GM12878 (cell line): Measurements from ENCODE around the gene C1QTNF9. TPM values are rescaled to one million over a fixed set of nuclear protein-coding genes. Genes with fewer than 3 reads are reported as not detected.
A peak's percentile ranks its signal among the peaks of the same experiment; 100 is the strongest.

Source experiments
- ATAC-seq: fragments of 200-7000 bp; cut with Tn5 transposase; 3 replicates; pipeline ENCODE4 v1.9.1; 2020; ENCODE audit warnings: mild to moderate bottlenecking, moderate library complexity
- BruUV-seq: library from RNA; stranded (reverse); fragments of 400-500 nt; replicated peaks from 2 replicates; lab custom pipeline; 2021; lab: Mats Ljungman, UMichigan
- CTCF ChIA-PET: fragments of 300-600 bp; sonication (Branson Sonifier 250); formaldehyde crosslinking; extraction: SDS; loops from one replicate; lab custom pipeline; 2021; ENCODE audit warnings: inconsistent platforms; lab: Yijun Ruan, JAX
- POLR2A ChIA-PET: fragments of 350-600 bp; formaldehyde crosslinking; extraction: SDS; loops from one replicate; lab custom pipeline; 2021; ENCODE audit warnings: inconsistent platforms; lab: Charles Lee
- RAD21 ChIA-PET: fragments of 300-600 bp; sonication (Branson Sonifier 250); formaldehyde crosslinking; loops from one replicate; lab custom pipeline; 2023; ENCODE audit warnings: antibody characterized with exemption; ENCODE audit not compliant: unreplicated experiment; lab: Charles Lee
- SMC1A ChIA-PET: fragments of 300-600 bp; sonication (Branson Sonifier 250); formaldehyde crosslinking; loops from one replicate; lab custom pipeline; 2023; ENCODE audit not compliant: unreplicated experiment, uncharacterized antibody; lab: Charles Lee
- DNase-seq: peaks from one replicate; pipeline ENCODE4 v3.0.0-alpha.2; 2011; ENCODE audit warnings: low read depth, low spot score
- FAIRE-seq: peaks from 3 replicates; lab custom pipeline; 2011; peaks lifted over from hg19 to GRCh38; lab: Jason Lieb, UNC
- H2AFZ ChIP-seq: 2 replicates; pipeline ENCODE4 v1.6.0; 2011; ENCODE audit warnings: low read depth, low read length, control low read depth; ENCODE audit not compliant: control insufficient read depth
- H3K27ac ChIP-seq: 2 replicates; pipeline ENCODE4 v1.5.1; 2011; ENCODE audit warnings: control low read depth; ENCODE audit not compliant: control insufficient read depth, insufficient read depth
- H3K27me3 ChIP-seq, 2 experiments: replicated peaks in 1 of 2; 2 replicates each; pipeline versions ENCODE4 v1.6.0 to v1.6.1; 2011; ENCODE audit warnings: low read length in 1 of 2; ENCODE audit not compliant: control insufficient read depth in 2 of 2, insufficient read depth in 2 of 2
- H3K36me3 ChIP-seq, 2 experiments: 2 replicates each; pipeline ENCODE4 v1.5.1; 2011; ENCODE audit warnings: low read length in 1 of 2; ENCODE audit not compliant: control insufficient read depth in 2 of 2, insufficient read depth in 2 of 2
- H3K4me1 ChIP-seq: 2 replicates; pipeline ENCODE4 v1.6.1; 2011; ENCODE audit warnings: mild to moderate bottlenecking, low read length, moderate library complexity, mixed read lengths; ENCODE audit not compliant: control insufficient read depth, insufficient read depth
- H3K4me2 ChIP-seq: 2 replicates; pipeline ENCODE4 v1.6.0; 2011; ENCODE audit warnings: control low read depth; ENCODE audit not compliant: control insufficient read depth, insufficient read depth
- H3K4me3 ChIP-seq: fragments of 200-600 bp; sonication (generic); 2 replicates; pipeline ENCODE4 v1.5.1; 2016
- H3K79me2 ChIP-seq: 2 replicates; pipeline ENCODE4 v1.6.0; 2011; ENCODE audit warnings: low read length; ENCODE audit not compliant: control insufficient read depth, insufficient read depth
- H3K9ac ChIP-seq: 2 replicates; pipeline ENCODE4 v1.8.0; 2011; ENCODE audit warnings: low read length, control low read depth, mixed read lengths; ENCODE audit not compliant: control insufficient read depth, insufficient read depth
- H3K9me3 ChIP-seq: replicated peaks from 3 replicates; pipeline ENCODE4 v1.5.1; 2011; ENCODE audit warnings: mild to moderate bottlenecking, low read length; ENCODE audit not compliant: control insufficient read depth, insufficient read depth
- H4K20me1 ChIP-seq: 2 replicates; pipeline ENCODE4 v1.6.0; 2011; ENCODE audit not compliant: control insufficient read depth, insufficient read depth
- ASH2L ChIP-seq: fragments of 300-600, 200-600 bp; sonication (generic); IDR thresholded peaks from 2 replicates; pipeline ENCODE4 v1.6.1; 2017; ENCODE audit warnings: low read depth, mild to moderate bottlenecking, borderline replicate concordance
- ATF7 ChIP-seq: fragments of 450-650 bp; IDR thresholded peaks from 2 replicates; pipeline ENCODE4 v1.6.1; 2016; ENCODE audit warnings: low read depth, mild to moderate bottlenecking
- DPF2 ChIP-seq: fragments of 450-650 bp; IDR thresholded peaks from 2 replicates; pipeline ENCODE4 v1.6.1; 2017; ENCODE audit warnings: mild to moderate bottlenecking
- HDAC6 ChIP-seq: fragments of 200-600 bp; sonication (generic); IDR thresholded peaks from one replicate; pipeline ENCODE4 v1.8.0; 2017; ENCODE audit warnings: antibody characterized with exemption; ENCODE audit not compliant: unreplicated experiment
- MYB ChIP-seq: fragments of 150-350 bp; IDR thresholded peaks from 2 replicates; pipeline ENCODE4 v1.6.1; 2014; ENCODE audit warnings: mild to moderate bottlenecking, low read depth, low read length, borderline replicate concordance
- RUNX3 ChIP-seq: IDR thresholded peaks from 2 replicates; pipeline ENCODE4 v1.6.1; 2012; ENCODE audit warnings: low read length, inconsistent platforms
- STAT1 ChIP-seq: fragments of 450-650 bp; conservative IDR thresholded peaks from 2 replicates; pipeline ENCODE4 v1.6.1; 2014; ENCODE audit warnings: antibody characterized with exemption, mild to moderate bottlenecking
- TBL1XR1 ChIP-seq: IDR thresholded peaks from 2 replicates; pipeline ENCODE4 v1.6.1; 2012; ENCODE audit warnings: low read depth, low read length, improper control_type of control experiment
- ZZZ3 ChIP-seq: IDR thresholded peaks from 2 replicates; pipeline ENCODE4 v1.6.1; 2011; ENCODE audit warnings: low read depth; ENCODE audit not compliant: control insufficient read depth, insufficient read length
- WGBS: methylation state at CpG from one replicate; pipeline ENCODE4 v1.1.6; 2016; ENCODE audit warnings: low lambda C conversion rate; ENCODE audit not compliant: insufficient replicate concordance, insufficient coverage; ENCODE audit errors: missing lambda C conversion rate; 5-methylcytosine and 5-hydroxymethylcytosine counted together
- in situ Hi-C: fragments of 300-500 bp; cut with MboI; formaldehyde crosslinking; loops from 9 replicates; pipeline ENCODE4 v1.14.3; 2018; ENCODE audit warnings: mixed read lengths
- intact Hi-C: fragments of 100-400 bp; cut with micrococcal nuclease; formaldehyde crosslinking; loops from one replicate; pipeline ENCODE4 v1.14.2; 2022; ENCODE audit not compliant: unreplicated experiment
- polyA plus RNA-seq, 11 experiments: library from polyadenylated mRNA; depleted of rRNA in 4 of 11; unstranded in 6 of 11; stranded (reverse) in 5 of 11; fragments of >200 nt; fragmentation: Nextera tagmentation in 4 of 11; fragmentation: Illumina TruSeq in 1 of 11; extraction: Ambion mirVana in 4 of 11; extraction: Trizol in 1 of 11; gene quantifications; 1 replicate in 1 of 11; 2 replicates in 10 of 11; pipeline versions ENCODE4 v1.2.1 to v1.2.3, GENCODE V29; 2011 to 2016; ENCODE audit warnings: inconsistent platforms in 2 of 11, missing spikeins in 2 of 11, low read depth in 1 of 11
- total RNA-seq, 4 experiments: library from RNA; depleted of rRNA in 3 of 4; stranded (reverse); fragments of >200 nt in 3 of 4; fragmentation: Illumina TruSeq in 1 of 4; extraction: Trizol in 1 of 4; gene quantifications; 2 replicates each; pipeline versions ENCODE4 v1.2.1 to v1.2.3, GENCODE V29; 2013 to 2021

C1QTNF9 gene
- total and polyA plus RNA-seq, 10 of the 15 experiments (the other 5 are each of a cell fraction or from before 2014, with no cell fraction given), result not detected

GRCh38 chr13:24264976-24265375 lies 44.4 kb upstream of the C1QTNF9 start:
- H3K4me2 ChIP-seq, result no peak overlapping the region
- POLR2A ChIA-PET, result interaction anchor here (1.6 kb wide), 1 partner anchor 10 kb away, joined by 4 read pairs; no protein-coding TSS in a partner anchor
- no peak overlapping the region for H3K9ac ChIP-seq
- no peaks in the 10 kb centered on the region for H3K79me2 ChIP-seq
- intact Hi-C loops, result no loop called here
- SMC1A ChIA-PET, result interaction anchor here (1.3 to 1.8 kb wide), 3 partner anchors 9 to 19 kb away, joined by 3 to 7 read pairs (median 4); no protein-coding TSS in a partner anchor
- no peak overlapping the region for H3K27ac ChIP-seq
- peaks cover 22% of the 10 kb centered on the region for H3K4me1 ChIP-seq
- no peaks in the 10 kb centered on the region for H4K20me1 ChIP-seq
- no TSS peak for BruUV-seq
- ATAC-seq (peak; percentile 75), DNase-seq (no peak), FAIRE-seq (no peak)
- 59% methylated on average over 8 of the region's 8 CpGs for WGBS
- RAD21 ChIA-PET, result no interaction called here
- TF ChIP-seq RUNX3 (0 out of 2 replicates have a peak, but pooled peaks have one; percentile 11), MYB (no peak)
- in situ Hi-C loops, result no loop called here
- peak overlapping the region; percentile 77 for H2AFZ ChIP-seq
- H3K9me3 ChIP-seq, result no peaks in the 10 kb centered on the region
- CTCF ChIA-PET, result interaction anchor here (1.6 to 2.1 kb wide), 2 partner anchors 9 to 36 kb away, joined by 4 to 6 read pairs; no protein-coding TSS in a partner anchor
- H3K36me3 ChIP-seq, result no peaks in the 10 kb centered on the region
- no peak overlapping the region for H3K4me3 ChIP-seq
- no peaks in the 10 kb centered on the region for H3K27me3 ChIP-seq

- CTCF ChIA-PET, result interaction anchor here (1.6 to 2.1 kb wide), 2 partner anchors 9 to 37 kb away, joined by 4 to 6 read pairs; no protein-coding TSS in a partner anchor
- 98% methylated on average over 3 of the region's 3 CpGs for WGBS
- SMC1A ChIA-PET, result interaction anchor here (1.3 to 1.5 kb wide), 4 partner anchors 9 to 32 kb away, joined by 3 to 4 read pairs (median 3); no protein-coding TSS in a partner anchor
- Histone ChIP-seq H3K27ac (no peak overlapping the region), H3K79me2 (no peaks in the 10 kb centered on the region; the same call in 1 of the 2 replicates), H3K4me2 (no peak overlapping the region)
- in situ Hi-C loops, result no loop called here
- DNase-seq, result no peak
- TF ChIP-seq ATF7 (no peak), ZZZ3 (no peak), HDAC6 (no peak), TBL1XR1 (no peak), STAT1 (no peak), DPF2 (no peak), ASH2L (no peak)
- TF ChIP-seq, all 136 proteins: peak for 0
- intact Hi-C loops, result no loop called here
- FAIRE-seq, result no peak
- no peak for ATAC-seq
- Histone ChIP-seq H3K36me3 (no peaks in the 10 kb centered on the region), H3K4me3 (no peak overlapping the region), H2AFZ (peak overlapping the region; percentile 77), H3K27me3 (no peaks in the 10 kb centered on the region), H4K20me1 (no peaks in the 10 kb centered on the region), H3K9ac (no peak overlapping the region), H3K4me1 (peaks cover 22% of the 10 kb centered on the region), H3K9me3 (no peaks in the 10 kb centered on the region)
- BruUV-seq, result no TSS peak
- ChIA-PET RAD21 (no interaction called here), POLR2A (interaction anchor here (0.6 kb wide), 1 partner anchor 15 kb away, joined by 3 read pairs; no protein-coding TSS in a partner anchor)
Observed at GRCh38 chr13:24265453-24265852, 43.9 kb upstream of the C1QTNF9 start.
